Superior temporal gyrus (tissue), 1 donor: ENCODE results near the gene ZNF414.

Source experiments
- DNase-seq: peaks from one replicate; pipeline ENCODE4 v3.0.0-alpha.2; 2016; ENCODE audit errors: extremely low spot score

Gene ZNF414

DNA sequence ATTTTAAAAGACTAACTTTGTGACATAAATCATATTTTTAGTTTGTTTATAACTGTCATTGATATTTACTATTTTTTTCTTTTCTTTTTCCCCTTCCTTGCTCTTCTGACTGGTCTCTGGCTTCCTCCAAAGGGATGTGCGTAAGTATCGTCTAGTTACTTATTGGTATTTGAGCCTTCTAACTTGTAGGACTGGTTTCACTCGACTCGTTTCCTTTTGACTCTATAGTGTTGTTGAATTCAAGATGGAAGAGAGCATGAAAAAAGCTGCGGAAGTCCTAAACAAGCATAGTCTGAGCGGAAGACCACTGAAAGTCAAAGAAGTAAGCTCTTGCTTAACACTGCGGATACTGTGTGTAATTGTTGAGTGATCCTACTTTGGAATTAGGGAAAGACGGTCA is 50.6 kb downstream of the ZNF414 start:
- DNase-seq = no peak

DNA sequence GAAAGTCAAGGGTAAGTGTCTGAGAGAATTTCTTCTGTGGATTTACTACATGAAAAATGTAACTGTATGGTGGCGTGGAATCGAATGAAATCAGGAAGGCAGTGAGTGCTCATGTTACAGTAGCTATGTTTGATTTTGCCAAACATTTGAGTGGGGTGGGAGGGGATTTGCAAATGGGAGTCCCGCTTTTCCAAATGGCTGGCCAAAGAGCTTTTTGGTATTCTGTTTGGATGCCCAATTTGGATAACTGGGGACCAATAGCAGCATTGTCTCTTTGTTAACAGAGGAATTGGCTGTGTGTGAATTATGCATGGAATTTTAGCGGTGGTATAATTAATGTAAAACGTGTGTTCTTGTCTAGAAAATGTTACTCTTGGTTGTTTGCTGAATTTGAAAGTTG is 51.4 kb downstream of the ZNF414 start:
- no peak for DNase-seq

DNA sequence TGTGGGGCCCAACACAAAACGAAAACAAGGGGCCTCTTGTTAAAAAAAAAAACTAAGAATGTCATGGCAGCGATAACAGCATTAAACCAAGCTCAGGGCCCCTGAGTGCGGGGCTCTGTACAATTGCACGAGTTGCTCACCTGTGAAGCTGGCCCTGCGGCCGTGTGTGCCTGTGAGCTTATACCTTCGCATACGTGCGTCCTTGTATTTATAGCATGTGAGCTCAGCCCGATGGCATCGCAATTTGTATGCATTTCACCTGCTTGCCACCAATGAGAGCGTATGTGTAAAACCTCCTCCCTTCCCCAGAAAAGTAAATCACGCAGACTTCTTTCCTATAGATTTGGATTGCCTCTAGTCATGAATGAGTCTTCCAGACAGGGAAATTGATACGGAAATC is 52.1 kb downstream of the ZNF414 start:
- no peak for DNase-seq

DNA sequence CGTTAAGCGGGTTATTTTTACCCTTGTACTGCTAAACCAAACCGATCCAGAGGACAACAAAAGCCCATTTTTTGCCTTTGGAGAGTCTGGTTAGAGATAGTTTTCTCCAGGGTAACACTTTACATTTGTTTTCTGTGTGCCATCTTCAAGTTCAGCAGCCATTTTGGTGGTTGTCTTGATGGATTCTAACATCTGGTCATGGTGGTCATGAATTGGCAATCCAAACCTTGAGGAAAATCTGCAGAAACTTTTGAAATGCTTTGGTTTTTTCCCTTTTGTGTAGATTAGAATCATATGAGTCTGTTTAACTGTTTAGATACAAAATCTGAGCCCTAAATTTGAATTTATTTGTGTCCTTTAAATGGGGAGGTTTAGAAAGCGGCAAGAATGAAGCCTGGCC is 52.6 kb downstream of the ZNF414 start:
- no peak for DNase-seq

DNA sequence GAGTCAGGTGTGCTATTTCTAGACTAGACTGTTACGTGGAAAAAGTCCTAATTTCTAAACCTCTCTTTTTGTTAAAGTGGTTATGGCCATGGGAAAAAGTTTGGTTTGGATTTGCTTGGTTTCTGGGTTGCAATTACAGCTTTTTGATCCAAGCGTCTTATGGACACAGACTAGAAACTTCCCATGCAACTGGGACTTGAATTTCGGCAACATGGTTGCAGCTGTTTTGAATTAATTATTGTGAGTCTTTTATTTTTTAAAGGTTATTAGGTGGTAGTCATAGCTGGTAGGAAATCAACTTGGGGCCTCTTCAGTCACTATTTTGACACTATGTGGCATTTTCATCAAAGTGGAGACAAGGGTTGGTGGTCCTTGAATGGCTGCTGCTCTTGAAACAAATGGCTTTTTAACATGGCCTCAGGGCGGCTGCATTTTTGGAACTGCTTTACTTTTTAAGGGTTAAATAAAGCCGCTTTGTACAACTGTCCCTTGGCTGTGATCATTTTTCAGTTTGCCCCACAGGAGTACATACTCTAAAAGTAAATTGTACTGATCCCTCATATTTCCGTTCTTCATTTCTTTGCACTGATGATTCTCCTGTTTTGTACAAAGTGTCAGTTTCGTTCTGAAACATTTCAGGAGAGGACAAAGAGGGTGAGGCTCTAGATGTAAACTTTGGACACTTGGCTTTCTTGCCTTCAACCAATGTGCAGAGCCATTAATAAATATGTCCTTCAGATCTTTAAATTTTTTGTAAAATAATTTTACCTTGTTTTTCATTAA is 53.3 kb downstream of the ZNF414 start:
- DNase-seq = no peak
